GM12878 (cell line): ENCODE results near the gene NUAK1. TPM values are rescaled to one million over a fixed set of nuclear protein-coding genes. Genes with fewer than 3 reads are reported as not detected.

Experiments used
- ATAC-seq: fragments of 200-7000 bp; cut with Tn5 transposase; 3 replicates; pipeline ENCODE4 v1.9.1; 2020; ENCODE audit warnings: mild to moderate bottlenecking, moderate library complexity
- BruUV-seq: library from RNA; stranded (reverse); fragments of 400-500 nt; replicated peaks from 2 replicates; lab custom pipeline; 2021; lab: Mats Ljungman, UMichigan
- CTCF ChIA-PET: fragments of 300-600 bp; sonication (Branson Sonifier 250); formaldehyde crosslinking; extraction: SDS; loops from one replicate; lab custom pipeline; 2021; ENCODE audit warnings: inconsistent platforms; lab: Yijun Ruan, JAX
- POLR2A ChIA-PET: fragments of 350-600 bp; formaldehyde crosslinking; extraction: SDS; loops from one replicate; lab custom pipeline; 2021; ENCODE audit warnings: inconsistent platforms; lab: Charles Lee
- RAD21 ChIA-PET: fragments of 300-600 bp; sonication (Branson Sonifier 250); formaldehyde crosslinking; loops from one replicate; lab custom pipeline; 2023; ENCODE audit warnings: antibody characterized with exemption; ENCODE audit not compliant: unreplicated experiment; lab: Charles Lee
- SMC1A ChIA-PET: fragments of 300-600 bp; sonication (Branson Sonifier 250); formaldehyde crosslinking; loops from one replicate; lab custom pipeline; 2023; ENCODE audit not compliant: unreplicated experiment, uncharacterized antibody; lab: Charles Lee
- DNase-seq: peaks from one replicate; pipeline ENCODE4 v3.0.0-alpha.2; 2011; ENCODE audit warnings: low read depth, low spot score
- FAIRE-seq: peaks from 3 replicates; lab custom pipeline; 2011; peaks lifted over from hg19 to GRCh38; lab: Jason Lieb, UNC
- H2AFZ ChIP-seq: 2 replicates; pipeline ENCODE4 v1.6.0; 2011; ENCODE audit warnings: low read depth, low read length, control low read depth; ENCODE audit not compliant: control insufficient read depth
- H3K27ac ChIP-seq: 2 replicates; pipeline ENCODE4 v1.5.1; 2011; ENCODE audit warnings: control low read depth; ENCODE audit not compliant: control insufficient read depth, insufficient read depth
- H3K27me3 ChIP-seq, 2 experiments: replicated peaks in 1 of 2; 2 replicates each; pipeline versions ENCODE4 v1.6.0 to v1.6.1; 2011; ENCODE audit warnings: low read length in 1 of 2; ENCODE audit not compliant: control insufficient read depth in 2 of 2, insufficient read depth in 2 of 2
- H3K36me3 ChIP-seq, 2 experiments: 2 replicates each; pipeline ENCODE4 v1.5.1; 2011; ENCODE audit warnings: low read length in 1 of 2; ENCODE audit not compliant: control insufficient read depth in 2 of 2, insufficient read depth in 2 of 2
- H3K4me1 ChIP-seq: 2 replicates; pipeline ENCODE4 v1.6.1; 2011; ENCODE audit warnings: mild to moderate bottlenecking, low read length, moderate library complexity, mixed read lengths; ENCODE audit not compliant: control insufficient read depth, insufficient read depth
- H3K4me2 ChIP-seq: 2 replicates; pipeline ENCODE4 v1.6.0; 2011; ENCODE audit warnings: control low read depth; ENCODE audit not compliant: control insufficient read depth, insufficient read depth
- H3K4me3 ChIP-seq: fragments of 200-600 bp; sonication (generic); 2 replicates; pipeline ENCODE4 v1.5.1; 2016
- H3K79me2 ChIP-seq: 2 replicates; pipeline ENCODE4 v1.6.0; 2011; ENCODE audit warnings: low read length; ENCODE audit not compliant: control insufficient read depth, insufficient read depth
- H3K9ac ChIP-seq: 2 replicates; pipeline ENCODE4 v1.8.0; 2011; ENCODE audit warnings: low read length, control low read depth, mixed read lengths; ENCODE audit not compliant: control insufficient read depth, insufficient read depth
- H3K9me3 ChIP-seq: replicated peaks from 3 replicates; pipeline ENCODE4 v1.5.1; 2011; ENCODE audit warnings: mild to moderate bottlenecking, low read length; ENCODE audit not compliant: control insufficient read depth, insufficient read depth
- H4K20me1 ChIP-seq: 2 replicates; pipeline ENCODE4 v1.6.0; 2011; ENCODE audit not compliant: control insufficient read depth, insufficient read depth
- CBX3 ChIP-seq: fragments of 200-600 bp; sonication (generic); IDR thresholded peaks from 2 replicates; pipeline ENCODE4 v1.6.1; 2016; ENCODE audit warnings: low read depth, borderline replicate concordance
- CREB1 ChIP-seq: IDR thresholded peaks from 2 replicates; pipeline ENCODE4 v1.6.1; 2012; ENCODE audit warnings: low read depth, mild to moderate bottlenecking, inconsistent platforms
- DPF2 ChIP-seq: fragments of 450-650 bp; IDR thresholded peaks from 2 replicates; pipeline ENCODE4 v1.6.1; 2017; ENCODE audit warnings: mild to moderate bottlenecking
- EP300 ChIP-seq, 2 experiments: fragments of 150-350 bp in 1 of 2; IDR thresholded peaks; 2 replicates each; pipeline ENCODE4 v1.6.1; 2011 to 2012; ENCODE audit warnings: low read depth in 2 of 2, low read length in 2 of 2, borderline replicate concordance in 1 of 2, improper control_type of control experiment in 1 of 2, inconsistent platforms in 1 of 2; ENCODE audit not compliant: control insufficient read depth in 1 of 2
- ETV6 ChIP-seq, 2 experiments: fragments of 450-650 bp in 1 of 2; IDR thresholded peaks in 1 of 2; conservative IDR thresholded peaks in 1 of 2; 2 replicates each; pipeline ENCODE4 v1.6.1; 2014; ENCODE audit warnings: antibody characterized with exemption in 1 of 2, borderline replicate concordance in 1 of 2, low read depth in 1 of 2, mild to moderate bottlenecking in 1 of 2, moderate library complexity in 1 of 2
- FOS ChIP-seq: IDR thresholded peaks from 3 replicates; pipeline ENCODE4 v1.6.1; 2011; ENCODE audit warnings: borderline replicate concordance; ENCODE audit not compliant: insufficient read length; ENCODE audit errors: extremely low read depth
- IKZF2 ChIP-seq, 2 experiments: fragments of 450-650 bp; IDR thresholded peaks; 2 replicates each; pipeline ENCODE4 v1.6.1; 2017; ENCODE audit warnings: mild to moderate bottlenecking in 2 of 2, moderate library complexity in 2 of 2
- KLF5 ChIP-seq: fragments of 450-650 bp; IDR thresholded peaks from 2 replicates; pipeline ENCODE4 v1.6.1; 2014; ENCODE audit warnings: mild to moderate bottlenecking; ENCODE audit not compliant: partially characterized antibody
- MAX ChIP-seq: IDR thresholded peaks from 2 replicates; pipeline ENCODE4 v1.6.1; 2012; ENCODE audit warnings: low read depth, low read length, improper control_type of control experiment
- TAF1 ChIP-seq: IDR thresholded peaks from 2 replicates; pipeline ENCODE4 v1.6.1; 2011; ENCODE audit warnings: mild to moderate bottlenecking, low read depth, low read length, borderline replicate concordance
- USF2 ChIP-seq: IDR thresholded peaks from 2 replicates; pipeline ENCODE4 v1.6.1; 2011; ENCODE audit warnings: low read depth, low read length, improper control_type of control experiment, borderline replicate concordance
- ZNF217 ChIP-seq: fragments of 450-650 bp; IDR thresholded peaks from 2 replicates; pipeline ENCODE4 v1.6.1; 2017; ENCODE audit warnings: antibody characterized with exemption, mild to moderate bottlenecking
- WGBS: methylation state at CpG from one replicate; pipeline ENCODE4 v1.1.6; 2016; ENCODE audit warnings: low lambda C conversion rate; ENCODE audit not compliant: insufficient replicate concordance, insufficient coverage; ENCODE audit errors: missing lambda C conversion rate; 5-methylcytosine and 5-hydroxymethylcytosine counted together
- in situ Hi-C: fragments of 300-500 bp; cut with MboI; formaldehyde crosslinking; loops from 9 replicates; pipeline ENCODE4 v1.14.3; 2018; ENCODE audit warnings: mixed read lengths
- intact Hi-C: fragments of 100-400 bp; cut with micrococcal nuclease; formaldehyde crosslinking; loops from one replicate; pipeline ENCODE4 v1.14.2; 2022; ENCODE audit not compliant: unreplicated experiment
- polyA plus RNA-seq, 11 experiments: library from polyadenylated mRNA; depleted of rRNA in 4 of 11; unstranded in 6 of 11; stranded (reverse) in 5 of 11; fragments of >200 nt; fragmentation: Nextera tagmentation in 4 of 11; fragmentation: Illumina TruSeq in 1 of 11; extraction: Ambion mirVana in 4 of 11; extraction: Trizol in 1 of 11; gene quantifications; 1 replicate in 1 of 11; 2 replicates in 10 of 11; pipeline versions ENCODE4 v1.2.1 to v1.2.3, GENCODE V29; 2011 to 2016; ENCODE audit warnings: inconsistent platforms in 2 of 11, missing spikeins in 2 of 11, low read depth in 1 of 11
- total RNA-seq, 4 experiments: library from RNA; depleted of rRNA in 3 of 4; stranded (reverse); fragments of >200 nt in 3 of 4; fragmentation: Illumina TruSeq in 1 of 4; extraction: Trizol in 1 of 4; gene quantifications; 2 replicates each; pipeline versions ENCODE4 v1.2.1 to v1.2.3, GENCODE V29; 2013 to 2021

Gene NUAK1
- total and polyA plus RNA-seq, 10 of the 15 experiments (the other 5 are each of a cell fraction or from before 2014, with no cell fraction given), result 0.03 to 0.42 (median 0.08) TPM; not detected in 2

DNA sequence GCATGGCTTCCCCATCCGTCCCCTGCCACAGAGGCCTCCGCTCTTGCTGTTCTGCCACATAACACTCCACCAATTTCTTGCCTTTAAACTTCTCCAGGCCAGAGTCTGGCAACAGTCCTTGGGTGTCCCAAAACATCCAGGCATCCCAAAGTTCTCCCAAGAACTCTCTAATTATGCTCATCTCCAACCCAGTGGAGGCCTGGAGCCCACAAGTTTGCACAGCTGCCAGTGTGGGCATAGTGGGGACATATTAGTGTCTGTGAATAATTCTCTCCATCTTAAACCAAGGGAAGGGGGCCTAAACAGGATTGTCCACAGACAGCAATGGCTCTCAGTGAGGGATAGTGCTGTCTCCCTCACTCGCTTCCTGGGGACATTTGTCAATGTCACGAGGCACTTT lies 124.8 kb downstream of the NUAK1 start:
- no peak overlapping the region for H3K4me2 ChIP-seq
- H3K9ac ChIP-seq, result no peak overlapping the region
- H2AFZ ChIP-seq, result no peak overlapping the region
- intact Hi-C loops (no loop called here), in situ Hi-C loops (no loop called here)
- no peak overlapping the region for H3K4me3 ChIP-seq
- SMC1A ChIA-PET, result no interaction called here
- H3K36me3 ChIP-seq, result no peaks in the 10 kb centered on the region
- FAIRE-seq (no peak), ATAC-seq (no peak), DNase-seq (no peak)
- no peak overlapping the region for H3K27ac ChIP-seq
- RAD21 ChIA-PET, result no interaction called here
- no peaks in the 10 kb centered on the region for H4K20me1 ChIP-seq
- POLR2A ChIA-PET, result no interaction called here
- 57% methylated on average over 4 of the region's 4 CpGs for WGBS
- no peaks in the 10 kb centered on the region for H3K79me2 ChIP-seq
- BruUV-seq, result no TSS peak
- TF ChIP-seq MAX (no peak), CBX3 (no peak), TAF1 (no peak), IKZF2 (IDR thresholded peaks at IDR 0.05) (no peak), KLF5 (no peak), ZNF217 (no peak), ETV6 (conservative IDR thresholded peaks at IDR 0.05 in 1 of 2, IDR thresholded peaks at IDR 0.05 in 1 of 2; ENCODE audit: borderline replicate concordance in 1 of 2, low read depth in 1 of 2) (no peak), USF2 (no peak), EP300 (IDR thresholded peaks at IDR 0.05; ENCODE audit: borderline replicate concordance in 1 of 2, control insufficient read depth in 1 of 2, low read depth in 2 of 2, low read length in 2 of 2) (no peak), FOS (no peak), DPF2 (no peak), CREB1 (no peak)
- no peaks in the 10 kb centered on the region for H3K27me3 ChIP-seq
- CTCF ChIA-PET, result no interaction called here
- no peaks in the 10 kb centered on the region; the same call in 2 of the 3 replicates for H3K9me3 ChIP-seq
- no peaks in the 10 kb centered on the region for H3K4me1 ChIP-seq

Other genes starting within 250 kb of the NUAK1 start
- gene CKAP4, start 109.1 kb upstream of the NUAK1 start, total RNA-seq (2014; rRNA removed), result 10.0 TPM in 2 replicates
- 9.9 and 11.0 TPM in 2 replicates for gene CKAP4, start 109.1 kb upstream of the NUAK1 start, total RNA-seq (2014; rRNA removed; fragmentation: Illumina TruSeq; extraction: Trizol)
- gene CKAP4, start 109.1 kb upstream of the NUAK1 start, total RNA-seq (2021), result 23.6 TPM in 2 replicates
- gene CKAP4, start 109.1 kb upstream of the NUAK1 start, polyA plus RNA-seq (2011; rRNA removed), result 0.39 and 0.61 TPM in 2 replicates
- 20.7 and 21.5 TPM in 2 replicates for gene CKAP4, start 109.1 kb upstream of the NUAK1 start, polyA plus RNA-seq (2014; fragmentation: Illumina TruSeq; extraction: Trizol)
- gene CKAP4, start 109.1 kb upstream of the NUAK1 start, polyA plus RNA-seq (2014; fragmentation: Nextera tagmentation; extraction: Ambion mirVana), result 10 to 100 TPM in 1 of 2 experiments, 1 to 10 TPM in 1; 5.9 to 11.1 TPM
- 18.0 and 19.9 TPM in 2 replicates for gene CKAP4, start 109.1 kb upstream of the NUAK1 start, polyA plus RNA-seq (2014; rRNA removed)
- 10 to 100 TPM in 1 of 2 experiments, 1 to 10 TPM in 1; 5.6 to 13.4 TPM for gene CKAP4, start 109.1 kb upstream of the NUAK1 start, polyA plus RNA-seq (2016; fragmentation: Nextera tagmentation; extraction: Ambion mirVana)
- gene TCP11L2, start 163.8 kb upstream of the NUAK1 start, total RNA-seq (2014; rRNA removed), result 1.1 and 1.4 TPM in 2 replicates
- gene TCP11L2, start 163.8 kb upstream of the NUAK1 start, total RNA-seq (2014; rRNA removed; fragmentation: Illumina TruSeq; extraction: Trizol), result 1.6 and 1.8 TPM in 2 replicates
- 1.4 and 1.9 TPM in 2 replicates for gene TCP11L2, start 163.8 kb upstream of the NUAK1 start, total RNA-seq (2021)
- 5.0 and 6.9 TPM in 2 replicates for gene TCP11L2, start 163.8 kb upstream of the NUAK1 start, polyA plus RNA-seq (2011; rRNA removed)
- 0.48 and 0.66 TPM in 2 replicates for gene TCP11L2, start 163.8 kb upstream of the NUAK1 start, polyA plus RNA-seq (2014; fragmentation: Illumina TruSeq; extraction: Trizol)
- gene TCP11L2, start 163.8 kb upstream of the NUAK1 start, polyA plus RNA-seq (2014; fragmentation: Nextera tagmentation; extraction: Ambion mirVana), result under 1 TPM; 0.18 to 0.29 TPM
- gene TCP11L2, start 163.8 kb upstream of the NUAK1 start, polyA plus RNA-seq (2014; rRNA removed), result 0.79 and 1.2 TPM in 2 replicates
- gene TCP11L2, start 163.8 kb upstream of the NUAK1 start, polyA plus RNA-seq (2016; fragmentation: Nextera tagmentation; extraction: Ambion mirVana), result under 1 TPM; 0.20 to 0.28 TPM
- gene POLR3B, start 218.8 kb upstream of the NUAK1 start, total RNA-seq (2014; rRNA removed), result 6.5 and 7.6 TPM in 2 replicates
- 7.5 and 8.5 TPM in 2 replicates for gene POLR3B, start 218.8 kb upstream of the NUAK1 start, total RNA-seq (2014; rRNA removed; fragmentation: Illumina TruSeq; extraction: Trizol)
- gene POLR3B, start 218.8 kb upstream of the NUAK1 start, total RNA-seq (2021), result 7.6 and 7.9 TPM in 2 replicates
- gene POLR3B, start 218.8 kb upstream of the NUAK1 start, polyA plus RNA-seq (2011; rRNA removed), result 8.1 and 8.9 TPM in 2 replicates
- 9.9 and 10.2 TPM in 2 replicates for gene POLR3B, start 218.8 kb upstream of the NUAK1 start, polyA plus RNA-seq (2014; fragmentation: Illumina TruSeq; extraction: Trizol)
- gene POLR3B, start 218.8 kb upstream of the NUAK1 start, polyA plus RNA-seq (2014; fragmentation: Nextera tagmentation; extraction: Ambion mirVana), result 1 to 10 TPM; 2.3 to 4.3 TPM
- 5.5 and 7.0 TPM in 2 replicates for gene POLR3B, start 218.8 kb upstream of the NUAK1 start, polyA plus RNA-seq (2014; rRNA removed)
- 10 to 100 TPM; 10.4 to 10.5 TPM for gene POLR3B, start 218.8 kb upstream of the NUAK1 start, polyA plus RNA-seq (2016; fragmentation: Nextera tagmentation; extraction: Ambion mirVana)